Spleen (tissue), 11 donors: ENCODE measurements around the gene MEG3. TPM values are rescaled to one million over a fixed set of nuclear protein-coding genes. Genes with fewer than 3 reads are reported as not detected.
A peak's percentile ranks its signal among the peaks of the same experiment; 100 is the strongest.

ENCODE experiments used
- DNase-seq: peaks from one replicate; pipeline ENCODE4 v3.0.0-alpha.2; 2020
- H3K27ac ChIP-seq, 8 donors: fragments of 200-600 bp; sonication (generic) in 7 of 8; 1 replicate in 4 of 8; 2 replicates in 4 of 8; pipeline versions ENCODE4 v1.5.0 to v1.8.0; 2016 to 2021; ENCODE audit warnings: inconsistent platforms in 4 of 8, mild to moderate bottlenecking in 4 of 8, moderate library complexity in 1 of 8
- H3K27me3 ChIP-seq, 7 donors: fragments of 200-600 bp; sonication (generic) in 6 of 7; replicated peaks in 1 of 7; 1 replicate in 4 of 7; 2 replicates in 3 of 7; pipeline versions ENCODE4 v1.5.0 to v1.8.0; 2016 to 2021; ENCODE audit warnings: inconsistent platforms in 3 of 7, mild to moderate bottlenecking in 1 of 7
- H3K36me3 ChIP-seq, 6 donors: fragments of 200-600 bp; sonication (generic) in 5 of 6; 1 replicate in 4 of 6; 2 replicates in 2 of 6; pipeline versions ENCODE4 v1.5.0 to v1.8.0; 2016 to 2021; ENCODE audit warnings: inconsistent platforms in 2 of 6
- H3K4me1 ChIP-seq, 6 donors: fragments of 200-600 bp; sonication (generic) in 5 of 6; 1 replicate in 3 of 6; 2 replicates in 3 of 6; pipeline versions ENCODE4 v1.5.0 to v1.8.0; 2016 to 2021; ENCODE audit warnings: inconsistent platforms in 3 of 6
- H3K4me3 ChIP-seq, 8 donors: fragments of 200-600 bp; sonication (generic) in 7 of 8; 1 replicate in 4 of 8; 2 replicates in 4 of 8; pipeline versions ENCODE4 v1.5.0 to v1.8.0; 2016 to 2021; ENCODE audit warnings: inconsistent platforms in 4 of 8, mild to moderate bottlenecking in 4 of 8, moderate library complexity in 2 of 8
- H3K9me3 ChIP-seq, 8 donors: fragments of 200-600 bp; sonication (generic) in 7 of 8; 1 replicate in 4 of 8; 2 replicates in 4 of 8; pipeline versions ENCODE4 v1.5.0 to v1.8.0; 2016 to 2021; ENCODE audit warnings: inconsistent platforms in 4 of 8
- CTCF ChIP-seq, 11 experiments: fragments of 200-600 bp in 7 of 11; fragments of 450-650 bp in 4 of 11; sonication (generic) in 4 of 11; IDR thresholded peaks in 8 of 11; conservative IDR thresholded peaks in 3 of 11; 1 replicate in 7 of 11; 2 replicates in 4 of 11; pipeline versions ENCODE4 v1.4.0 to v1.8.0; 2016 to 2021; ENCODE audit warnings: antibody characterized with exemption in 11 of 11, inconsistent platforms in 4 of 11, mild to moderate bottlenecking in 1 of 11
- POLR2A ChIP-seq, 3 donors: fragments of 450-650 bp; IDR thresholded peaks; one replicate each; pipeline ENCODE4 v1.5.1; 2017; ENCODE audit warnings: antibody characterized with exemption in 3 of 3, mild to moderate bottlenecking in 1 of 3
- POLR2AphosphoS5 ChIP-seq, 3 donors: sonication (generic); formaldehyde crosslinking; IDR thresholded peaks; one replicate each; pipeline ENCODE4 v1.5.1; 2017; ENCODE audit warnings: antibody characterized with exemption in 3 of 3
- WGBS, 5 donors: extraction: QIAGEN DNeasy Blood & Tissue Kit in 3 of 5; methylation state at CpG; one replicate each; pipeline versions ENCODE4 v1.1.5 to v1.1.7; 2013 to 2018; 5-methylcytosine and 5-hydroxymethylcytosine counted together
- intact Hi-C: fragments of 100-400 bp; cut with DNase I; formaldehyde crosslinking; loops from one replicate; pipeline ENCODE4 v1.15.0; 2023; ENCODE audit warnings: low total_unique reads
- polyA plus RNA-seq, 3 donors: library from polyadenylated mRNA; stranded (reverse); fragments of 200-250 nt; gene quantifications; one replicate each; pipeline ENCODE4 v1.2.1, GENCODE V29; 2013
- total RNA-seq, 7 donors: library from RNA; depleted of rRNA in 3 of 7; stranded (reverse); fragments of >200 nt in 3 of 7; fragmentation: NEBNext Ultra II Directional in 4 of 7; extraction: Animal tissue kit (Norgen Biotek cat#: 25700) in 4 of 7; gene quantifications; one replicate each; pipeline versions ENCODE4 v1.1.0 to v1.2.1, GENCODE V29; 2016 to 2021
- donor health status: healthy with polysubstance abuse.
- donor health status: DM: no; HTN: no; CAD: no; lungs with moderate emphysema.
- donor health status: DM: no; HTN: no; CAD: no.
- donor health status: Bipolar disorder and iron deficiency.
- donor health status: healthy.
- donor health status: DM: no; HTN: no; CAD: no.
- donor health status: DM: yes; HTN: yes; CAD: no.

MEG3 gene
- total and polyA plus RNA-seq, 10 donors: 86.5 to 763 (median 187) TPM

- TF ChIP-seq CTCF (IDR thresholded peaks at IDR 0.05 in 8 of 11, conservative IDR thresholded peaks at IDR 0.05 in 3 of 11) (no peak), POLR2A (IDR thresholded peaks at IDR 0.05) (no peak), POLR2AphosphoS5 (IDR thresholded peaks at IDR 0.05) (no peak)
These were observed 18.9 kb downstream of the MEG3 start for GRCh38 chr14:100844846-100845245.

GRCh38 chr14:100845341-100845740, 19.4 kb downstream of the MEG3 start:
- peak; percentile 47 for DNase-seq
- intact Hi-C loops: loop anchor here (10.0 kb wide), 1 partner anchor 181 kb away; no protein-coding TSS in a partner anchor
- TF ChIP-seq CTCF (IDR thresholded peaks at IDR 0.05 in 8 of 11, conservative IDR thresholded peaks at IDR 0.05 in 3 of 11): no peak
- no peak for TF ChIP-seq POLR2A (IDR thresholded peaks at IDR 0.05)
- TF ChIP-seq POLR2AphosphoS5 (IDR thresholded peaks at IDR 0.05): no peak
- Histone ChIP-seq H3K9me3 (no peaks in the 10 kb centered on the region), H3K4me1 (peaks cover 0 to 22% (median 10%) of the 10 kb centered on the region in 6 donors), H3K27ac (no peak overlapping the region), H3K36me3 (peaks cover 0 to 6% (median 0%) of the 10 kb centered on the region in 6 donors), H3K27me3 (no peaks in the 10 kb centered on the region), H3K4me3 (no peak overlapping the region)
- 89 to 96% (median 90%) methylated on average over 17 of the region's 17 CpGs for WGBS, 5 donors

More at GRCh38 chr14:100844846-100845245, 18.9 kb downstream of the MEG3 start:
- no peak overlapping the region for H3K27ac ChIP-seq
- H3K4me1 ChIP-seq: peaks cover 0 to 18% (median 9%) of the 10 kb centered on the region in 6 donors
- no peaks in the 10 kb centered on the region for H3K9me3 ChIP-seq
- peaks cover 0 to 6% (median 0%) of the 10 kb centered on the region in 6 donors for H3K36me3 ChIP-seq
- no peak overlapping the region for H3K4me3 ChIP-seq
- no peaks in the 10 kb centered on the region for H3K27me3 ChIP-seq
- WGBS, 5 donors: 90 to 95% (median 93%) methylated on average over 13 of the region's 13 CpGs
- peak; percentile 18 for DNase-seq
- intact Hi-C loops: loop anchor here (10.0 kb wide), 1 partner anchor 180 kb away; no protein-coding TSS in a partner anchor

- H3K27ac ChIP-seq: no peak overlapping the region
- peaks cover 0 to 6% (median 0%) of the 10 kb centered on the region in 6 donors for H3K36me3 ChIP-seq
- H3K9me3 ChIP-seq: no peaks in the 10 kb centered on the region
- peaks cover 0 to 31% (median 12%) of the 10 kb centered on the region in 6 donors for H3K4me1 ChIP-seq
- WGBS, 5 donors: 80 to 96% (median 90%) methylated on average over 8 of the region's 8 CpGs
- intact Hi-C loops: loop anchor here (10.0 kb wide), 1 partner anchor 182 kb away; no protein-coding TSS in a partner anchor
- TF ChIP-seq CTCF (IDR thresholded peaks at IDR 0.05 in 8 of 11, conservative IDR thresholded peaks at IDR 0.05 in 3 of 11): no peak
- TF ChIP-seq POLR2A (IDR thresholded peaks at IDR 0.05): no peak
- TF ChIP-seq POLR2AphosphoS5 (IDR thresholded peaks at IDR 0.05): no peak
- DNase-seq: no peak
- no peaks in the 10 kb centered on the region for H3K27me3 ChIP-seq
- no peak overlapping the region for H3K4me3 ChIP-seq
These were observed 20.5 kb downstream of the MEG3 start for GRCh38 chr14:100846309-100846859.

GRCh38 chr14:100849115-100849781, 23.3 kb downstream of the MEG3 start:
- intact Hi-C loops: loop anchor here (10.0 kb wide), 1 partner anchor 184 kb away; no protein-coding TSS in a partner anchor
- Histone ChIP-seq H3K4me3 (peak overlapping the region in 1 of 8 donors; percentile 34), H3K4me1 (peaks cover 0 to 33% (median 12%) of the 10 kb centered on the region in 6 donors), H3K36me3 (peaks cover 0 to 6% (median 0%) of the 10 kb centered on the region in 6 donors), H3K9me3 (no peaks in the 10 kb centered on the region), H3K27me3 (no peaks in the 10 kb centered on the region), H3K27ac (peak overlapping the region in 2 of 8 donors; percentile 16 to 55)
- no peak for TF ChIP-seq POLR2AphosphoS5 (IDR thresholded peaks at IDR 0.05)
- no peak for DNase-seq
- 24 to 29% (median 26%) methylated on average over 8 of the region's 8 CpGs for WGBS, 5 donors
